NCI-H69 (cell line): Measurements from ENCODE around the gene PPP4R1.
A peak's percentile ranks its signal among the peaks of the same experiment; 100 is the strongest.
"Not testable (repeated sequence)": the region's sequence is repeated elsewhere in the genome, so short reads cannot be mapped to it uniquely, and the experiment has no call there.

ENCODE experiments used
- DNase-seq: peaks from one replicate; lab custom pipeline; 2025; lab: John Stamatoyannopoulos, UW

PPP4R1 gene, protein sequence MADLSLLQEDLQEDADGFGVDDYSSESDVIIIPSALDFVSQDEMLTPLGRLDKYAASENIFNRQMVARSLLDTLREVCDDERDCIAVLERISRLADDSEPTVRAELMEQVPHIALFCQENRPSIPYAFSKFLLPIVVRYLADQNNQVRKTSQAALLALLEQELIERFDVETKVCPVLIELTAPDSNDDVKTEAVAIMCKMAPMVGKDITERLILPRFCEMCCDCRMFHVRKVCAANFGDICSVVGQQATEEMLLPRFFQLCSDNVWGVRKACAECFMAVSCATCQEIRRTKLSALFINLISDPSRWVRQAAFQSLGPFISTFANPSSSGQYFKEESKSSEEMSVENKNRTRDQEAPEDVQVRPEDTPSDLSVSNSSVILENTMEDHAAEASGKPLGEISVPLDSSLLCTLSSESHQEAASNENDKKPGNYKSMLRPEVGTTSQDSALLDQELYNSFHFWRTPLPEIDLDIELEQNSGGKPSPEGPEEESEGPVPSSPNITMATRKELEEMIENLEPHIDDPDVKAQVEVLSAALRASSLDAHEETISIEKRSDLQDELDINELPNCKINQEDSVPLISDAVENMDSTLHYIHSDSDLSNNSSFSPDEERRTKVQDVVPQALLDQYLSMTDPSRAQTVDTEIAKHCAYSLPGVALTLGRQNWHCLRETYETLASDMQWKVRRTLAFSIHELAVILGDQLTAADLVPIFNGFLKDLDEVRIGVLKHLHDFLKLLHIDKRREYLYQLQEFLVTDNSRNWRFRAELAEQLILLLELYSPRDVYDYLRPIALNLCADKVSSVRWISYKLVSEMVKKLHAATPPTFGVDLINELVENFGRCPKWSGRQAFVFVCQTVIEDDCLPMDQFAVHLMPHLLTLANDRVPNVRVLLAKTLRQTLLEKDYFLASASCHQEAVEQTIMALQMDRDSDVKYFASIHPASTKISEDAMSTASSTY

DNA sequence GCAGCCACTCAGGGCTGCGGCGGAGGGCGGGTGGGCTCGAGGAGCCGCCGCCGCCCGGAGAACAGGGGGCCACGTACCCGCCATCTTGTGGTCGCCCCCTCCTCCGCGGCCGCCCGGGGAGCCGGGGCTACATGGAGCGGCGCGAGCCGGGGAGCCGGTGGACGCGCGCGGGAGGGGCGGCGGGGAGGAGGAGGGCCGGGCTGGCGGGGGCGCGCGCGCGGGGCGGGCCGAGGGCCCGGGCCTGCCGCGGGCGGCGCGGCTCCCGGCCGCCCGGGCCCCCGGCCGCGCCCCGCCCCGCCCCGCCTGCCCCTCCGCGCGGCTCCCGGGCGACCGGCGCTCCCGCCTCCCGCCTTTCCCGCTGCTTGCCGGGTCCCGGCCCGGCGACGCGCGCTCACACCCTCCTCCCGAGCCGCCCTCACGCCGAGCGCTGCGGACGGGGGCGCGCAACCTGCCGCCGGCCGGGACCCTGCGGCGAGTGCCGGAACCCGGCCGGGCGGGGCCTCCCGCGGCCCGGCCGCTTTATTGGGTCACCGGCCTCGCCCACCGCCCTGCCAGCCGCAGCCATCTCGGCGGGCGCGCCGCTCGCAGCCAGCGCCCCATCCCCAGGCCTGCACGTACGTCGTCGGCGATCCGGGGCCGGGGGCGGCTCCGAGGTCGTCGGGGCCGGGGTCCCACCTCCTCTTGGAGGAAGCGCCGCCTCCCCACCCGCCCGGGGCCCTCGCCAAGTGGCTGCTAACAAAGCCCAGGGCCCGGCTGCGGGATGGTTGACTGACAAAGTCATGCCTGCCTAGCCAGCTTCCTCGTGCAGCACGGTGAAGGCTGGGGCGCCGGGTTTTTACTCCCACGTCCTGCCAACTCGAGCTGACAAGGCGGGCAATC lies at the start of gene PPP4R1:
Gene PPP4R1, minus strand, starts transcription at position 159 of the 879 bp plus-strand sequence. Its CDS starts 75 bp downstream, at position 84.
- DNase-seq: peak; percentile 97

DNA sequence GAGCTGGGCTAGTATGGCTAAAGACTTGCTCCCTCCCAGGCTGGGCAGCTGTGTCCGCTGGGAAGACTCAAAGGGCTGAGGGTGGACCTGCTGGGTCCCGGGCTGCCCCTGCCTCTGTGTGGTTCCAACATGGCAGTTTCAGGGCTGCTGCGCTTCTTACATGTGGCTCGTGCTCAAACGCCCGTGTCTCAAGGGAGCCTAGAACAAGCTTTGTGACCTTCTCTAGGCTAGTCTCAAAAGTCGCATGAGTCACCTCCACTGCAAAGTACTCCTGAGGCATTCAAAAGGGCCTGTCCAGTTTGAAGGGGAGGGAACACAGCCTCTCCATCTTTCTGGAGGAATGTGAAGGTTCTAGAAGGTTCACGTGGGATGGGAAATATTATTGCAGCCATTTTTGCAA lies 49.0 kb upstream of the PPP4R1 start:
- no peak for DNase-seq

DNA sequence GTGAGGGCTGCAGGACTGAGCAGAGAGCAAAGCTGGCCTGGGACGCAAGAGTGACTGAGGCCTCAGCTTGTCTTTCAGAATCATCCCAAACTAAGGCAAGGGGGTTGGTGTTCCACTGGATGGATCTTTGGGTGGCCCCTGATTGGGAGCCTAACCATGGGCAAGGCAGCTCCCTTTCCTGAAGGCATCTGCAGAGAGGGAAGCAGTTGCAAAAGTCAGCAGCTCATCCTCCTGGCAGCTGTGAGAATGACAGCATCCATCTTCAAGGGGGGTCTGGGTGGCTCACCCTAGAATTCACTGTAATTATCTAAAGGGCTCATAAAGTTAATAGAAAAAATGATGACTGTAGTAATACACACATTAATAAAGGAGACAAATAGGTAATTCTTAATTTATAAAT lies 47.2 kb upstream of the PPP4R1 start:
- DNase-seq: peak; percentile 65

DNA sequence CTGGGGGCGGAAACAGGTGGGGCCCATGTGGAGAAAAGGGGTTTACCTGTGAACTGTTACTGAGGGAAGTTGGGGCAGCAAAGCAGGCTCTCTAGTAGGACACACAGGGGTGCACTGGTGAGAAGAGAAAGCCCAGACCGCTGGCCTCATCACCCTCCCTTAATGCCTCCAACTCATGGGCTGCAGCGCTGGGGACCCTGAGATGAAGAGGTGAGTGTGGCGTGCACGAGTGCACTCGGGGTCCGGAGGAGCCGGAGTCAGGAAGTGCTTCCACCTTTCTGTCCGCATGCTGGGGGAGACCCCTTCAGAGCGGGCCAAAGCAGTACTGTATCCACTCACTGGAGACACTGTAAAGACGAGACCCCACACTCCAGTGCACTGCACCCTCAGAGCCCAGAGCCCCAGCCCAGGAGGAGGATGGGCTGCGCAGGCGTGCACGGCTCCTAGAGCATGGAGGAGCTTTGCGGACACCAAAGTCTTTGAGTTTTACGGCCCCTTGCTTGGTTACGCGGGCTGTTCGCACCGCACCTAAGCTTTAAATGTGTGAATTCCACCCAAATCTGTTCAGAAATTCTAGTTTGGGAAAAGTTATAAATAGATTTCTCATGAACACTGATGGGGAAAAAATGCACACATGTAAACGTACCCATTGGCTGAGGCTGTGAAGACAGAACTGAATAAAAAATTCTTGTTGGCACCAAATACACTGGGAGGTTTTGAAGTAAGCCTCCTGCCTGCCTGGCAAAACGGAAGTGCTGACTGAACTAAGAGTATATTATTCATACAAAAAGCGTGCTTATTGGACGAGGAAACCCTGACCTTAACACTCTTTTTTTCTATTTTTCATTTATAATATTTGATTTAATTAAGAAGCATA lies 45.4 kb upstream of the PPP4R1 start:
- no peak for DNase-seq

DNA sequence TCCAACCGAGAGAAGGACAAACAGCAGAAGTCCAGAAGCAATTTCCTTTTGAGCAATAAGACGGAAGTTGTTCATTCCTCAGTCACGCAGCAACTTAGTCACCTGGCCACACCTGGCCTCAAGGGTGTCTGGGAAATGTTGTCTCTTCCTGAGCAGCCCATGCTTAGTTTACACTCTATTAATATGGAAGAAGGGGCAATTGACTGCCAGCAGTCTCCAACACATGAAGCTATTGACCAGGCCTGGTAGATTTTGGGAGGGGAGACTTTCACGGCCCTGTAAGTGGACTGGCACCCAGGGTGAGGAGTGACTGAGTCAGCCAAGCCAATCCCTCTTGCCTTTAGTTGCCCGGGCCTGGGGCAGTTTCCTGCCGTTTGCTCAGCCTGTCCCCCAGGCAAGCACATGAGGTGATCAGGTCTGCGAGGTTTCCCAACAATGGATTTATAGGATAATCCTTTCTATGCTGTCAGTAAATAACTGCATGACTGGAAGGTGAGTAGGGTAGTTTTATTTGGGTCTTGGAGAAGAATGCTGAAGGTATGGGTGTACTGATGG lies 43.8 kb upstream of the PPP4R1 start:
- no peak for DNase-seq

DNA sequence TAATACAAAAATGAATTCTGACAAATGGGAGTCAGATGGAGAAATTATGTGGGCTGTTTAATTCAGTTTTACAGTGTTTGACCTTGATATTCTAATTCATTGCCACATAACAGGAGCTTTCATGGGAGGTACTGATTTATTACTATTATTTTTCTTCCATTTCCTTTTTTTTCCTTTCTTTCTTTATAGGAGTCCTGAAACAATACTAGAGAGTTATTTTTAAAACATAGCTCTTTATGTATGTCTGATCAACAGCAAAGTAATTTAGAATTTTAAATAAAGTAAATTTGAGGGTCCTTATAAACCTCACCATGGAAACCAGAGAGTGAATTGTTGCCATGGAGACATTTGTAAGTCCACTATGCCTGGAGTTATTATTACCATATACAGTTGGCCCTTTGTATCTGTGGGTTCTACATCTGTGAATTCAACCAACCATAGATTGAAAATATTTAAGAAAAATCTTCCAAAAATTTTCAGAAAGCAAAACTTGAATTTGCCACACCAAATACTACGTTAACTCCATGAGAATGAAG lies 40.9 kb upstream of the PPP4R1 start:
- DNase-seq: peak; percentile 25

DNA sequence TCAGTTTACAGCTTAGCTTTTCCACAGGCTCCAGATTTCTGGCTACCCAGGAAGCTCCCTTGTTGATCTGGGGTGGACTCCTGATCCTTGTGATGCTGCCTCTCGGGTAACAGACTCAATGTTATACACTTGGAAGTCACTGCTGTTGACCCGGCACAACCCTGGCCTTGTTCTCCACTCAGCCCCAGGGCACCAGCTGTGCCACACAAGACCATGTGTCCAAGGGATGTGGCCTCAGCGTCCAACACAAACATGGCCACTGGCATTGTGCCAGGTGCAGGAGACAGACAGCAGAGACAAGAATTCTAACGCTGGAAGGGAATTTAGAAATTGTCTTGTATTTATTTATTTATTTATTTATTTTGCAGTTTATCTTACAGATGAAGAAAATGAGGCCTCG lies 39.0 kb upstream of the PPP4R1 start:
- peak; percentile 98 for DNase-seq

DNA sequence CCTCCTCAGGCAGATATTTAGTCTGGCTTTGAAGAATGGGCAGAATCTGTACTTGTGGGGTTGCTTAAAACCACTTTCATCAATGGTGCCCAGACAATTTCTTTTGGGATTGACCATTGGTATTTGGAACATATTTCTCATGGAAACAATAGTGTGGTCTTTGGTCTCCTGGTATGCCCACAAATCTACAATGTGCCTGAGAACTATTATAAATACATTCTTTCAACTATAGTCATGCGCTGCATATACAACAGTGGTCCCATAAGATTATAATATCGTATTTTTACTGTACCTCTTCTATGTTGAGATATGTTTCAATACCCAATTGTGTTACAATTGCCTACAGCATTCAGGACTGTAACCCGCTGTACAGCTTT lies 34.8 kb upstream of the PPP4R1 start:
- DNase-seq: no peak

DNA sequence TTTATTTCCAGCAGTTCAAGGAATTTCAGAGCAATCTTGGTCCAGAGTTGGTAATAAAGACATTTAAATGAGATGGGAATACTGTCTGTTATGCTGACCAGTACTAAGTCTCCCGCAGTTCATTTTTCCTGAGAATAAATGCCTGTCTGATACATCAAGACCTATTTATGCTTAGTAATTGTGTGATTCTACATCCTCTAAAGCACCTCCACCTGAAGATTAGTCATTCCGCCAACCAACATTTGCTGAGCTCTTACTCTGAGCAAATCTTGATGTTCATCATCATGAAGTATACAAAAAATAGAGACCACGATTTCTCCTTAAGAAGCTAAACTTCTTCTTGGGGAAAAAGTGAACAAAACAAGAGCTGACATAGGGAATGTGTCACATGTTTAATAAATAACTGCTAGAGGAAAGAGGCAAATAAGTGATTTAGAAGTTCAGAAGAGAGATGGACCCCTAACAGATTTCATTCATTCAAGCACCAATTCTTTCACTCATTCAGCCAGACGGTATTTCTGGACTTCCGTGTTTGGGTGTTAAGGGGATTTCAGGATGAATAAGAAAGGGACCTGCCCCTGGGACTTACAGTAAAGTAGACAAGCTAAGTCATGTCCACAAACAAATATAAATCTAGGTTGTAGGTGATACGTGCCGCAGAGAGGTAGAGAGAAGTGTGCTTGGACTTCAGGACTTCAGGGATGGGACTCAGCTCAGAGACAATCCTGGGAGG lies 34.2 kb upstream of the PPP4R1 start:
- no peak for DNase-seq

DNA sequence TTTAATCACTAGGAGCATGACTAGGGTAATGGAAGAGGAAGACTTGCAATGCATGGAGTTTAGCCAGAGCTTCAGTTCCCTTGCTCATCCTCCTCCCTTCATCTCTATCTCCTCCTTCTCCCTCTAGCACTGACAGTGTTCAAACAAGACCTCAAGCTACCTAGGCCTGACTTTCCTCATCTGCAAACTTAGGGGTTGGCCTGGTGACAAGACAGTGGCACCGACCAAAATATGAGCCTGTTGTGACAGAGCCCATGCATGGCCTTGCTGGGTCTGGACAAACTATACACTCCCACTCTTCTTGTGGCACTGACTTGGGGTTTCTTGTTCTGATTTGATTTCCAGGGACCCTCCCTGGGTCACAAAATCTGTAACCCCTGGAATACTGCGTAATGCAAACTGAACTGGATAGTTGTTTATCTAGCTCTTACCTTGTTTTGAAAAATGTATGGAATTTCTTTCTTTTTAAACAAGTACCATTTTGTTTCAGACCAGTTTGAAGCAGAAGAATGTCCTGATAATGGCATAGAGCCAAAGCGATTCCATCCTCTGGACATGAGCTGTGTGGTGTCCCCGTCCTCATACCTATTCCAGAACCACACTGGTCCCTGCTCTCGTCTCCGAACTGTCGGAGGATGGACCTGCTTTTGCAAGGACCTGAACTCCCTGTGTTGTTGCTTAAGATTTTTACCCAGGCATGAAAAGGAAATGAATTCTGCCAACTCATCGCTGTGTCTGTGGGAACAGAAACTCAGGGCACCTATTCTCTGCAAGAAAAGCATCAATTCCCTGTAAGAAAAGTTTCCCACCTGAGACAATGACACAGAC lies 33.4 kb upstream of the PPP4R1 start:
- no peak for DNase-seq

DNA sequence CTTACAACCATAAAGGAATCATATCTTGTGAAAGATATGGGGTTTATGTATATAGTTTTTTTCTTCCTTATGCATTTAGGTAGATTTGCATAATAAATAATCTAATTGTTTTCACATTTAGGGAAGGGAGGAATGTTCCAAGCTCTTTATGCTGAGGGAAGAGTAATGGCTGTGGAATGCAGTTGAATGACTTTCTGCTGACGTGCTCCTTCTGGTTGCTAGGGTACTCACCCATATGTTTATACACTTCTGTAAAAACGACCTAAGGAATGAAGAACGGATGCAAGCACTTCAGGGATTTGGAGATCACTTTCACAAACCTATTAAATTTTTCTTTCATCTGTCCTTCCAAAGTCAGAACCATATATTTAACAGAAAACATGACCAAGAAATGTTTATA lies 29.2 kb upstream of the PPP4R1 start:
- peak; percentile 29 for DNase-seq

DNA sequence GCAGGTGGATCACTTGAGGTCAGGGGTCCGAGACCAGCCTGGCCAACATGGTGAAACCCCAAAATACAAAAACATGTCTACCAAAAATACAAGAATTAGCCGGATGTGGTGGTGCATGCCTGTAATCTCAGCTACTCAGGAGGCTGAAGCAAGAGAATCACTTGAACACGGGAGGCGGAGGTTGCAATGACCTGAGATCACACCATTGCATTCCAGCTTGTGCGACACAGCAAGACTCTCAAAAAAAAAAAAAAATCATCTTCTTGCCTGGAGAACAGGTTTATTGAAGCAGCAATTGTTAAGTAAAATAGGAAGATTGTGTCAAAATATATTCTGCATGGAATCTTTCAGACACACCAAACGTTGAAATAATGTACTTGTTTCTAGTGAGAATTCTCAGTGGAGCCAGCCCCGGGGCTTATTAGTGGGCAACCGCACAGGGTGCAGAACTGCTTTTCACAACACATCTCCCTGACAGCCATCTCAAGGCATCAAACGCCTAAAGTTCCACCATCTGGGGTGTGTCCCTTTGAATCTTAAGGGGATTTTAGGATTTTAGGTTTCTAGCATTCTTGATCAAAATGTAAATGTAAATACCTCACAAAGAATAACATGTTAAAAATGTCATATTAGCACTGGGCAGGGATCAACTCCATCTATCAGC lies 28.6 kb upstream of the PPP4R1 start:
- no peak for DNase-seq

DNA sequence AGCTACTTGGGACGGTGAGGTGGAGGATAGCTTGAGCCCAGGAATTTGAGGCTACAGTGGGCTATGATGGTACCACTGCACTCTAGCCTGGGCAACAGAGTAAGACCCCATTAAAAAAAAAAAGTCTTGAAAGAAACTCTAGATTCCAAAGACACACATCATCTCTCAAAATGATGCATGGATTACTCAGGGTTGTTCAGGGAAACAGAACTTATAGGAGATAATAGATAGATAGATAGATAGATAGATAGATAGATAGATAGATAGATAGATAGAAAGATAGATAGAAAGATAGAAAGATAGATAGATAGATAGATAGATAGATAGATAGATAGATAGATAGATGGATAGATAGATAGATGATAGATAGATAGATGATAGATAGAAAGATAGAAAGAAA lies 26.7 kb upstream of the PPP4R1 start:
- not testable (repeated sequence) for DNase-seq

DNA sequence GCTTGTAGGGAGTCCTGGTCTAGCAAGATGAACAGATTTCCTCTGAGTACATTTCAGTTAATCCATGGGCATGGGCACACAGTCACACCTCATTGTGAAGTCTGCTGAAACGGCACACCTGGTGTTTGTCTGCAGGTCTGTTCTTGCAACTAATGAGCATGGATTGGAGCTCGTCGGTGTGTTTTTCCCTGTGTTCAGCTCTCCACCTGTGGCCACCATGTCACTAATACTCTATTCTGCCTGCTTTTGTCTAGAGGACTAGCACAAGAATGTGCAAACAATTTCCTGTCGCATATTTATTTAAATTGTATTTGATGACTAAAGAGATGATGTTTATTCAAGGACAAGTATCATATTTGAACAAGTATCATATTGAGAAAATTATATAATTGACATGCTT lies 24.5 kb upstream of the PPP4R1 start:
- DNase-seq: peak; percentile 100

DNA sequence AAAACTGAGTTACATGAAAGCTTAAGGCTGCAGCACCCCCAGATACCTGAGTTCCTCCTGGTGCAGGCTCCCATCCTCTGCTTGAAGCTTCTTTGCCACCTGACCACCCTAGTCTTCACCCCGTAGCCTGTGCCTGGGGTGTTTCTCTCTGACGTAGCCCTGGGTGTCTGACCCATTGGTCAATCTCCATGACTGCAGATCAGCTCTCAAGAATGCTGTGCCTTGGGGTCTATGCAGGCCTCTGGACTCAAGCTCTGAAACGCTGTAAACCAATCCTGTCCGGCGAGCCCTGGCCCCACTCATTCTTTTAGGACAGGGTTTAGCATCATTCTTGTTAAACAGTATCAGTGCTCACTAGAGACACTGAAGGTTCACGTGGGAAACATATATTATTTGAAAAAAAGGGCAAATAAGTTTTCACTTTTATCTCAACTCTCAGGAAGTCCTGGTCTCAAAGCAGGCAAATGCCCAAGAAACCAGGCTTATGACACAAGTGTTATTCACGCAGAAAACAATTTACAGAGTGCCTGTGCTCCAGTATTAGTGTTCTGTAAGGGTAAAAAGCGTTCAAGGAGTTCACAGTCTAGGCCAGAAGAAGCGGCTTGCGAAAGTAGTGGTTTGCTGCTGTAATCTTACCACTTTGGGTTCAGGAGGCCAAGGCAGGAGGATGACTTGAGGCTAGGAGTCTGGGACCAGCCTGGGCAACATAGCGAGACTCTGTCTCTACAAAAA lies 22.8 kb upstream of the PPP4R1 start:
- no peak for DNase-seq

DNA sequence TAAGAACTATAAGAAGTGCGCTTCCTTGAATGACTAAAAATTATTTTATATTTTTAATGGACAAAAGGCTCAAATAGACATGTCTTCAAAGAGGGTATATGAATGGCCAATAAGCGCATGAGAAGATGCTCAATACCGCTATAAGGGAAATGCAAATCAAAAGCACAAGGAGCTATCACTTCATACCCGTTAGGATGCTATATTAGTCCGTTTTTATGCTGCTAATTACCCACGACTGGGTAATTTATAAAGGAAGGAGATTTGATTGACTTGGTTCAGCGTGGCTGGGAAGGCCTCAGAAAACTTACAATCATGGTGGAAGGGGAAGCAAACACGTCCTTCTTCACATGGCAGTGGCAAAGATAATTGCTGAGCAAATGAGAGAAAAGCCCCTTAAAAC lies 20.5 kb upstream of the PPP4R1 start:
- DNase-seq: no peak

DNA sequence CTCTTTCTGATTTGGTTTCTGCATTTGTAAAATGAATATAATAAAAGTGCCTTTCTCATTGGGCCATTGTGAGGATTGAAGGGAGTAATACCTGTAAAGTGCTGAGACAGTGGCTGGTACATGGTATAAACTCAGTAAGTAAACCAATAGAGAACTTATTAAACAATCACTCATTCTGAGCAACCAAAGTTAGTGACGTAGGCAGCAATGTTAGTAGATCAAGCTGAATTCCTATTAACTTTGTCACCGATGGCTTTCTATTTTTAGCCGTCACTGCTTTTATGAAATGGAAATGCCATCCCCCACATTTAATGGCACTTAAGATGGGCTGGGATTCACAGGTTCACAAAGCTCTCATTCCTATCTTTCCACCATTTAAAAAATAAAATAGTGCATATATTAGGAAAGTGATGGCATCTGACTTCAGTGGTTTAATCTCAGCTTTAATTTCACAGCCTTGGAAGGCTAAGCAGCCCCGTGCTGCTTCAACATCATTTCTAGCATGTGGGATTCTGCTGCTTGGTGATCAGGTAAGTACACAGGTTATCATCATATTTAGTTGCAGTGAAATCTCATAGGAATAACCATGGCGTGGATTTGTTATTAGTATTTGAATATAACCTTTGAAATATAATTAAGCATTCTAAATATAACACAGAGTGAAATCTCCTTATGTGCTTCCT lies 17.6 kb upstream of the PPP4R1 start:
- no peak for DNase-seq
